Hepatocyte (in vitro differentiated cells): Measurements from ENCODE around the gene SPRR3. TPM values are rescaled to one million over a fixed set of nuclear protein-coding genes. Genes with fewer than 3 reads are reported as not detected.

Source experiments
- DNase-seq: peaks from one replicate; pipeline ENCODE4 v3.0.0-alpha.2; 2016; ENCODE audit warnings: low spot score
- H2AFZ ChIP-seq: fragments of 200-600 bp; sonication (generic); 2 replicates; pipeline ENCODE4 v1.6.0; 2016; ENCODE audit warnings: antibody characterized with exemption, mild to moderate bottlenecking
- H3K27ac ChIP-seq: fragments of 200-600 bp; sonication (generic); 2 replicates; pipeline ENCODE4 v1.5.1; 2016; ENCODE audit warnings: mild to moderate bottlenecking
- H3K27me3 ChIP-seq: fragments of 200-600 bp; sonication (generic); 2 replicates; pipeline ENCODE4 v1.6.1; 2016
- H3K36me3 ChIP-seq: fragments of 200-600 bp; sonication (generic); replicated peaks from 2 replicates; pipeline ENCODE4 v1.5.1; 2016; ENCODE audit warnings: low read depth; ENCODE audit not compliant: insufficient read depth
- H3K4me1 ChIP-seq: fragments of 200-600 bp; sonication (generic); 2 replicates; pipeline ENCODE4 v1.5.1; 2016; ENCODE audit warnings: mild to moderate bottlenecking, moderate library complexity; ENCODE audit not compliant: insufficient read depth
- H3K4me2 ChIP-seq: fragments of 200-600 bp; sonication (generic); 2 replicates; pipeline ENCODE4 v1.6.0; 2016
- H3K4me3 ChIP-seq: fragments of 200-600 bp; sonication (generic); 2 replicates; pipeline ENCODE4 v1.5.1; 2016; ENCODE audit warnings: mild to moderate bottlenecking
- H3K79me2 ChIP-seq: fragments of 200-600 bp; sonication (generic); 2 replicates; pipeline ENCODE4 v1.6.0; 2017; ENCODE audit warnings: mild to moderate bottlenecking
- H3K9me2 ChIP-seq: fragments of 200-600 bp; sonication (generic); replicated peaks from 2 replicates; pipeline ENCODE4 v1.6.0; 2017; ENCODE audit warnings: mild to moderate bottlenecking; ENCODE audit not compliant: insufficient read depth
- H3K9me3 ChIP-seq: fragments of 200-600 bp; sonication (generic); 2 replicates; pipeline ENCODE4 v1.5.1; 2016; ENCODE audit warnings: low read depth, mild to moderate bottlenecking
- H4K20me1 ChIP-seq: fragments of 200-600 bp; sonication (generic); 2 replicates; pipeline ENCODE4 v1.6.0; 2016; ENCODE audit warnings: mild to moderate bottlenecking; ENCODE audit not compliant: insufficient read depth, poor library complexity, severe bottlenecking
- CTCF ChIP-seq: fragments of 200-600 bp; sonication (generic); IDR thresholded peaks from 2 replicates; pipeline ENCODE4 v1.5.1; 2016; ENCODE audit warnings: antibody characterized with exemption, mild to moderate bottlenecking; ENCODE audit not compliant: poor library complexity
- EZH2 ChIP-seq: fragments of 200-600 bp; sonication (generic); IDR thresholded peaks from 2 replicates; pipeline ENCODE4 v1.6.1; 2016; ENCODE audit warnings: antibody characterized with exemption, mild to moderate bottlenecking, borderline replicate concordance
- EZH2phosphoT487 ChIP-seq: fragments of 200-600 bp; sonication (generic); IDR thresholded peaks from one replicate; pipeline ENCODE4 v1.6.1; 2018; ENCODE audit warnings: antibody characterized with exemption, mild to moderate bottlenecking, low read depth, moderate library complexity; ENCODE audit not compliant: unreplicated experiment, severe bottlenecking
- WGBS: methylation state at CpG from one replicate; pipeline ENCODE4 v1.1.6; 2016; ENCODE audit warnings: low lambda C conversion rate; ENCODE audit errors: missing lambda C conversion rate; 5-methylcytosine and 5-hydroxymethylcytosine counted together
- polyA plus RNA-seq: library from polyadenylated mRNA; unstranded; fragments of >200 nt; fragmentation: Nextera tagmentation; extraction: Ambion mirVana; gene quantifications from 2 replicates; pipeline ENCODE4 v1.2.1, GENCODE V29; 2016
- total RNA-seq: library from RNA; depleted of rRNA; stranded (reverse); fragments of >200 nt; gene quantifications from 2 replicates; pipeline ENCODE4 v1.2.3, GENCODE V29; 2014

The SPRR3 gene
- total and polyA plus RNA-seq, 2 experiments from 2014 or later, result 0.40 TPM; not detected in 1

- Histone ChIP-seq H3K4me2 (no peak overlapping the region), H3K4me1 (no peaks in the 10 kb centered on the region), H2AFZ (no peak overlapping the region), H3K27me3 (no peaks in the 10 kb centered on the region), H3K4me3 (no peak overlapping the region), H3K9me3 (no peaks in the 10 kb centered on the region), H3K9me2 (no peaks in the 10 kb centered on the region), H3K36me3 (no peaks in the 10 kb centered on the region), H4K20me1 (no peaks in the 10 kb centered on the region), H3K27ac (no peak overlapping the region), H3K79me2 (no peaks in the 10 kb centered on the region)
- DNase-seq, result no peak
- 70% methylated on average over 6 of the region's 6 CpGs for WGBS
- TF ChIP-seq EZH2 (no peak), CTCF (no peak), EZH2phosphoT487 (no peak)
Measured at GRCh38 chr1:152981146-152981871, 20.2 kb upstream of the SPRR3 start.

- Histone ChIP-seq H3K4me1 (no peaks in the 10 kb centered on the region), H4K20me1 (no peaks in the 10 kb centered on the region), H3K27me3 (no peaks in the 10 kb centered on the region), H3K79me2 (no peaks in the 10 kb centered on the region), H3K4me3 (no peak overlapping the region), H3K27ac (no peak overlapping the region), H3K36me3 (no peaks in the 10 kb centered on the region), H3K9me3 (no peaks in the 10 kb centered on the region), H3K9me2 (no peaks in the 10 kb centered on the region), H3K4me2 (no peak overlapping the region), H2AFZ (no peak overlapping the region)
- no peak for DNase-seq
- TF ChIP-seq EZH2 (no peak), CTCF (no peak), EZH2phosphoT487 (no peak)
- WGBS, result 76% methylated on average over 4 of the region's 4 CpGs
Measured at GRCh38 chr1:152982076-152982475, 19.5 kb upstream of the SPRR3 start.

GRCh38 chr1:152983234-152983633, 18.3 kb upstream of the SPRR3 start:
- H3K4me3 ChIP-seq, result no peak overlapping the region
- H2AFZ ChIP-seq, result no peak overlapping the region
- H3K27ac ChIP-seq, result no peak overlapping the region
- H3K4me2 ChIP-seq, result no peak overlapping the region
- DNase-seq, result no peak
- H3K9me3 ChIP-seq, result no peaks in the 10 kb centered on the region
- no peaks in the 10 kb centered on the region for H4K20me1 ChIP-seq
- H3K27me3 ChIP-seq, result no peaks in the 10 kb centered on the region
- TF ChIP-seq EZH2 (no peak), EZH2phosphoT487 (no peak), CTCF (no peak)
- no peaks in the 10 kb centered on the region for H3K36me3 ChIP-seq
- no peaks in the 10 kb centered on the region for H3K79me2 ChIP-seq
- no peaks in the 10 kb centered on the region for H3K9me2 ChIP-seq
- no peaks in the 10 kb centered on the region for H3K4me1 ChIP-seq

- H2AFZ ChIP-seq, result no peak within 1 kb of the TSS
- H3K79me2 ChIP-seq, result no peaks in the 10 kb centered on the region
- no peaks in the 10 kb centered on the region for H3K27me3 ChIP-seq
- no peak within 1 kb of the TSS for H3K4me2 ChIP-seq
- no peaks in the 10 kb centered on the region for H3K4me1 ChIP-seq
- DNase-seq, result no peak
- no peaks in the 10 kb centered on the region for H3K9me2 ChIP-seq
- 91% methylated on average over 3 of the region's 3 CpGs for WGBS
- H3K27ac ChIP-seq, result no peak within 1 kb of the TSS
- no peak within 1 kb of the TSS for H3K4me3 ChIP-seq
- H4K20me1 ChIP-seq, result no peaks in the 10 kb centered on the region
- TF ChIP-seq EZH2, result no peak
- no peak for TF ChIP-seq CTCF
- TF ChIP-seq EZH2phosphoT487, result no peak
- no peaks in the 10 kb centered on the region for H3K36me3 ChIP-seq
- no peaks in the 10 kb centered on the region for H3K9me3 ChIP-seq
Measured at GRCh38 chr1:152983743-152984142, 17.8 kb upstream of the SPRR3 start, which contains the start of gene SPRR1A. Gene SPRR1A (plus strand): TSS chr1:152984081. CDS start chr1:152985231, 1,150 bp downstream.
